Neural progenitor cell (in vitro differentiated cells): ENCODE measurements around the gene CREB5.

ENCODE experiments used
- CTCF ChIP-seq: fragments of 200-600 bp; sonication (generic); IDR thresholded peaks from 2 replicates; pipeline ENCODE4 v1.5.1; 2017; ENCODE audit warnings: antibody characterized with exemption, mild to moderate bottlenecking
- EZH2 ChIP-seq: fragments of 200-600 bp; sonication (generic); IDR thresholded peaks from 2 replicates; pipeline ENCODE4 v1.6.1; 2017; ENCODE audit warnings: antibody characterized with exemption, mild to moderate bottlenecking, moderate library complexity
- EZH2phosphoT487 ChIP-seq: fragments of 200-600 bp; sonication (generic); IDR thresholded peaks from 2 replicates; pipeline ENCODE4 v1.6.1; 2017; ENCODE audit warnings: antibody characterized with exemption

GRCh38 chr7:28671526-28671925, 259.2 kb downstream of the CREB5 start:
- TF ChIP-seq CTCF (no peak), EZH2phosphoT487 (no peak), EZH2 (no peak)
